BLaER1 (cell line): ENCODE data around the gene B3GAT1.

Experiments used
- H3K27ac ChIP-seq: shearing (Covaris generic); formaldehyde crosslinking; 2 replicates; pipeline ENCODE4 v1.8.1; 2022
- H3K27me3 ChIP-seq: shearing (Covaris generic); formaldehyde crosslinking; 2 replicates; pipeline ENCODE4 v1.8.1; 2022
- H3K36me3 ChIP-seq: shearing (Covaris generic); formaldehyde crosslinking; 2 replicates; pipeline ENCODE4 v1.8.1; 2022
- H3K4me1 ChIP-seq: shearing (Covaris generic); formaldehyde crosslinking; 2 replicates; pipeline ENCODE4 v1.8.1; 2022
- H3K4me2 ChIP-seq: shearing (Covaris generic); formaldehyde crosslinking; 2 replicates; pipeline ENCODE4 v1.8.1; 2022
- H3K4me3 ChIP-seq: shearing (Covaris generic); formaldehyde crosslinking; 2 replicates; pipeline ENCODE4 v1.8.1; 2022
- H3K9ac ChIP-seq: shearing (Covaris generic); formaldehyde crosslinking; 2 replicates; pipeline ENCODE4 v1.8.1; 2022
- H3K9me3 ChIP-seq: shearing (Covaris generic); formaldehyde crosslinking; 2 replicates; pipeline ENCODE4 v1.8.1; 2022
- H4K20me1 ChIP-seq: shearing (Covaris generic); formaldehyde crosslinking; 2 replicates; pipeline ENCODE4 v1.8.1; 2022
- Cebpa-rat ChIP-seq: shearing (Covaris generic); IDR thresholded peaks from 2 replicates; pipeline ENCODE4 v1.8.1; 2022

B3GAT1 gene

DNA sequence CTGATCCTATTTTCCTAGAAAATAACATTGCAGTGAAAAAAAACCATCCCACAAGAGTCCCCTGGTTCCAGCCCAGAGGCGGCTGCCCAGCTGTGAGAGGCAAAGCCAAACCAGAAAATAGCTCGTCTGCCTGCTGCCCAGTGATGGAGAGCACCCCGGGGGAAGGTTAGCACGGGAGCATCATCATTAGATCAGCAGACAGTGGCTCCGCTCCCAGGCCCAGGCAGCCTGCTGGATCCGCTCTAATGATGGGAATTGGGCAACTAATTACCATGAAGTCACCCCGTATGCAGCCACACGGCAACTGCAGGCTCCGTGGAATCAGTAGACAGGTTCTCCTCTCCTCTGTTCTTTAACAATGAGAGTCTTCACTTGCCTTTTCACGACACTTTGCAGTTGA is 17.1 kb upstream of the B3GAT1 start:
- Histone ChIP-seq H3K4me3 (no peak overlapping the region), H3K4me1 (peaks cover 25% of the 10 kb centered on the region), H4K20me1 (no peaks in the 10 kb centered on the region), H3K4me2 (no peak overlapping the region), H3K9me3 (no peaks in the 10 kb centered on the region), H3K27ac (no peak overlapping the region), H3K9ac (no peak overlapping the region), H3K36me3 (no peaks in the 10 kb centered on the region), H3K27me3 (no peaks in the 10 kb centered on the region)
- no peak for TF ChIP-seq Cebpa-rat

DNA sequence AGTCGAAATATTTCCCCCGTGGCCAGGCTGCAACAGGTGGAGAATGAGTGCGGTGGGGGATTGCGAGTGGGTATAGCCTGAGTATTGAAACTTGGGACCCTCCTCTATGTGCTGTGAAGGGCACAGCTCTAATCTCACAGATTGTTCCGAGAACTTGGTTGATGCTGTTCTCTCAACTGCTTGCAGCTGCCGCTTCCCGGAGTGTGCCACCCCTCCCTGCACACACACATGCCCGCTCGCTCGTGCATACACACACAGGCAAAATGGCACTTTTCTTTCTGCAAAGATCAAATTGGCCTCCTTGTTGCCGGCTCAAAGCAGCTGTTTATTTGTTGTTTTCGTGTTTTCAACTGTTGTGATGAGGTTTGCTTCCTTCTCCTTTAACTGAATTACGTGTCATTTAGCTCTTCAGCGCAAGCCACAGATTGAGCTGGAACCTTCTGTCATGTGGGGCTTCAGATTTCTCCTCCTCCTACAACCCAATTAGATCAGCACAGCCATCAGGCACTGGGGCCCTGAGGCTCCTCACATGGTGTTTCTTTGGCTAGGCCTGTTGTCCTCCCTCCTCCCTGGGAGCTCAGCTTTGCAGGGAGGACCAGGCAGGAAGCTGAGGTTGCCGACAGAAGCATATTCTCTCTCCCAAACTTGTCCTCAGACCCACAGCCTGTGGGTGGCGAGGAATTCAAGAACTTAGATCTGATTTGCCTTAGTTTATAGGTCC is 13.9 kb upstream of the B3GAT1 start:
- H3K4me3 ChIP-seq, result no peak overlapping the region
- no peak for TF ChIP-seq Cebpa-rat
- no peaks in the 10 kb centered on the region for H3K9me3 ChIP-seq
- no peak overlapping the region for H3K27ac ChIP-seq
- no peaks in the 10 kb centered on the region for H3K27me3 ChIP-seq
- H3K36me3 ChIP-seq, result no peaks in the 10 kb centered on the region
- H4K20me1 ChIP-seq, result no peaks in the 10 kb centered on the region
- no peak overlapping the region; the same call in 1 of the 2 replicates for H3K9ac ChIP-seq
- H3K4me2 ChIP-seq, result peak overlapping the region; percentile 49
- peaks cover 31% of the 10 kb centered on the region for H3K4me1 ChIP-seq

DNA sequence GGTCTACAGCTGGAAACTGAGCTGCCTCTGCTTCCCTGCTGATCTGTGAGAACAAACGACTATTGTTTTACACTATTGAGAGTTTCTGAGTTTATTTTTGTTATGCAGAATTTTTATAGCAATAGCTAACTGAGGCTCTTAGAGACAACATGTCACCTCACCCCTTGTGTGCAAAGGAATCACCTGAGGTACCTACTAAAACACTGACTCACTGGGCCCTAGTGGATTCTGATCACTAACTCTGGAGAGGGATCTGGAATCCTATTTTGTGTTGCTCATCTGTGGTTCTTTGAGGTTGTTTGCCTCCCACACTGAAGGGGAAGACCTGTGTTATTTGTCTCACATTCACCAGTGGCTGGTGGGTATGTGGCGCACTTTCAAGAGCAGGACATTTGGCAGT is 13.4 kb upstream of the B3GAT1 start:
- Histone ChIP-seq H4K20me1 (no peaks in the 10 kb centered on the region), H3K4me3 (no peak overlapping the region), H3K27me3 (no peaks in the 10 kb centered on the region)

DNA sequence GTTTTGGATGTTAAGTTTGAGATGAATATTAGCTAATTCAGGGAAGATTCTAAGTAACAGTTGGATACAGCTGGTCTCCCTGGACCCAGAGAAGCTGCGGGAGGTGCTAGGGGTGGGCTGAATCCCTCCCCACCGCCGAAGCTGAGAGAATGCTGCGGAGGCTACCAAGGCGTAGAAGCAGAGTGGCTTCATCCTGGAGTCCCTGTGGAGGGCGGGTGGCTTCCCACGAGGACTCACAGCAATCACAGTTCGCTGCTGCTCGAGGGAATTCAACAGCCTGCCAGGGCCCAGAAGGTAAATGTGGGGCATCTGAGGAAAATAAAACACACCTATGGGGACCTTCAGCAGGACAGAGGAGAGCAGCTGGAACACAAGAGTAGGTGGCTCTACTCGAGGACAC is 11.1 kb upstream of the B3GAT1 start:
- peak overlapping the region; percentile 7; the same call in 1 of the 2 replicates for H3K4me2 ChIP-seq
- H3K9ac ChIP-seq, result no peak overlapping the region
- no peaks in the 10 kb centered on the region for H3K36me3 ChIP-seq
- no peak overlapping the region for H3K4me3 ChIP-seq
- H4K20me1 ChIP-seq, result no peaks in the 10 kb centered on the region
- peaks cover 31% of the 10 kb centered on the region for H3K4me1 ChIP-seq
- H3K9me3 ChIP-seq, result no peaks in the 10 kb centered on the region
- H3K27ac ChIP-seq, result no peak overlapping the region
- no peaks in the 10 kb centered on the region for H3K27me3 ChIP-seq
- no peak for TF ChIP-seq Cebpa-rat

More for the DNA sequence above, 13.4 kb upstream of the B3GAT1 start:
- H3K4me1 ChIP-seq, result peaks cover 31% of the 10 kb centered on the region
- no peak overlapping the region for H3K9ac ChIP-seq
- H3K36me3 ChIP-seq, result no peaks in the 10 kb centered on the region
- peak overlapping the region; percentile 49 for H3K4me2 ChIP-seq
- no peak overlapping the region for H3K27ac ChIP-seq
- TF ChIP-seq Cebpa-rat, result no peak
- H3K9me3 ChIP-seq, result no peaks in the 10 kb centered on the region

DNA sequence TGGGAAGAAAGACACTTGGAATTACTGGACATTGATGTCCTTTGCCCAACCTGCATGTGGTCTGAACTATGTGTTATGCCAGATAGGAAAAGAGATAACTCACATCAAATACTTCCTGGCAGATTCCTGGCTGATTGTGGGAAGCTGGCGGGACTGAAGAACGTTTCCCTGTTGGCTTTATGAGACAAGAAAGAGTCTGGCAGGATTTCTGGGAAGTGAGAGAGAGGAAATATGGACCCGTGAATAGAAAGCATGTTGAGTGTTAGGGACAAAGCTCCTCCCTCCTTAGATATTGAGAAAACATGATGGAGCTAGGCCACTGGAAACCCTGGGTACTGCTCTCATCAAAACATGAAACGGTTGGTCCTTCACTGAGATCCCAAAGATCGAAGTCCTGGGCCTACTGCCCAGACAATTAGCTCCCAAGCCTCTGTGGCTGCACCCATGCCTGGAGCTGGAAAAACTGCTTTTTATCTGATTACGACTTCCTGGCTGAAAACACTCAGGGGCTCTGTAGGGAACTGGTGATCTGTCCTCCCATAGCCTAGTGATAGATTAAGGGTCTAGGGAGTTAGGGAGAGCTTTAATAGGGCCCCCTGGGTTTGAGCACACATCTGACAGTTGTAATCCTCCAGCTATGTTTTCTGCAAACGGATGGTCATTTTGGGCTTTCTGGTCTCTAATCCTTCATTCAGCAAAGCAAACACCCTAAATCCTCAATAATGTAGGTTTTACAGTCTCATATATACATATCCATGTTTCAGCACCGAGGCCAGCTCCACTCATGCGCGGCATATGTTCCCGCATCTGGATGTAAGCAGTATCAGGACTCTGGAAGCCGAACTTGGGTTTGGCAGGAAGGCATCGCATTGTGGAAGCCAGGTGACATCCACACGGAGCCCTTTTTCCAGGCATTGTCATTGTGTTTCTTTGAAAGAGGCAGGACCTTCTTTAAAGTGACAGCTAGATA is 6.1 kb upstream of the B3GAT1 start:
- H3K27ac ChIP-seq, result no peak overlapping the region
- peaks cover 50% of the 10 kb centered on the region for H3K4me1 ChIP-seq
- no peak for TF ChIP-seq Cebpa-rat
- no peaks in the 10 kb centered on the region for H3K36me3 ChIP-seq
- H4K20me1 ChIP-seq, result peaks cover 29% of the 10 kb centered on the region
- no peaks in the 10 kb centered on the region for H3K9me3 ChIP-seq
- no peak overlapping the region for H3K9ac ChIP-seq
- H3K4me3 ChIP-seq, result no peak overlapping the region
- no peak overlapping the region for H3K4me2 ChIP-seq
- H3K27me3 ChIP-seq, result peaks cover 8% of the 10 kb centered on the region

DNA sequence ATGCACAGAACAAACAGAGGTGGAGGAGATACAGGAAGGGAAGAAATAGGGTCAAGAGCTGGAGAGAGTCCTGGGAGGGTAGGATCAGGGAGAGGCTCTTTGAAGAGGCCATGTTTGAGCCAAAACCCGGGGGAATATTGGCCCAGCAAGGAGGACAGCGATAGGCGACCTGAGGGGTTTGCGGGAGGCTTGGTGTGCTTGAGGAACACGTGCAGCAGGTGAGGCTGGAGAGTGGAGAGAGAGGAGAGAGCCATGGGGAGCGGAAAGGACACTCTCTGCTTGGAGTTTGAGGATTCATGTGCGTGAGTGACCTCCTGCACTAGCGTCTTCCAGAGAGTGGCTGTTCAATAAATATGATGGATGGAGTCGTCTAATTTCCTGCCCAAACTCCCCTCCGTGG is 4.7 kb upstream of the B3GAT1 start:
- H4K20me1 ChIP-seq, result peaks cover 36% of the 10 kb centered on the region
- H3K27me3 ChIP-seq, result peaks cover 13% of the 10 kb centered on the region
- no peak overlapping the region for H3K4me3 ChIP-seq
- no peaks in the 10 kb centered on the region for H3K36me3 ChIP-seq
- H3K9ac ChIP-seq, result no peak overlapping the region
- no peaks in the 10 kb centered on the region for H3K9me3 ChIP-seq
- no peak overlapping the region for H3K27ac ChIP-seq
- no peak for TF ChIP-seq Cebpa-rat
- H3K4me1 ChIP-seq, result peaks cover 55% of the 10 kb centered on the region
- peak overlapping the region; percentile 88 for H3K4me2 ChIP-seq

DNA sequence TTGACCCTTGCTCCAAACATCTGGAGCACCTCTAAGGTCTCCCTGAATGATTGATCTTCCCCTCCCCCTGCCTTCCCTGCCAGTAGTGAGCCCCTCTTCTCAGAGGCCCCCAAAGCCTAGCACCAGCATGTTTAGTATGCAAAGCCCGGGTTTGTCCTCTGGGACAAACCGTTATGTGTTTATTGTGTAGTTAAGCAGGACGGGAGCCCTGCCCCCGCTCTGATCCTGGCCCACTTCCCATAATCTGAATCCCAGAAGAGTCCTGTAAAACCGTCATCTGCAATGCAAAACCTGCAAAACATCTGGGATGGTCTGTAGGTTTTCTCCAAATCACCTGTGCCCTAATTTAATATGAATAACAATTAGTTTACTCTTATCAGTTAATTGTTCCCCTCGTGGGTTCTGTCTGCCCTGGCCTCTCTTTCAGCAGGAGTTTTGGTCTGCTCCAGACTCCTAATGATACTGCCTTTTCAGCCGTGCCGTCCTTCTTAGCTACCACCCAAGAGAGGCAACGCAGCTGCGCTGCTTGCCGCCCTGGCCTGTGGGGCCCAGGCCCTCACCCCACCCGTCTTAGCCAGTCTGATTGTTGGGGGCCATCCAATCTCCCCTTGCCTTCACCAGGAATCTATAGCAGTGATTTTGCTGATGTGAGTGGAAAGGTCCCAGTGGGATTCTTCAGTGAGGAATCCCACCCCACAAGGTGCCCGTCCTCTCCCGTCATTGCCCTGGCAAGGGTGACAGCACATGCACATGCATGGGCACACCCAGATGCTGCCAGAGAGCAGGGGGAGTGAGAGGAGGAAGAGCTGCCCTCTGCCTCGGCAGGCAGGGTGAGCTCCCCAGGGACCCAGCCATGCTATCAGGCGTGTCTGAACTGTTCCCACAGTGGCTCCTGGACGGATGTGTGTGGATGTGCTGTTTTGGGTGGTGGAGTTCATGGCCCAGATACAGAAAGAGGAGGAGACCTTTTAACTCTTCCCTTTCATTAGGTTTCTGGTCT is 3.0 kb upstream of the B3GAT1 start:
- H3K4me3 ChIP-seq, result peak overlapping the region; percentile 37; the same call in 1 of the 2 replicates
- no peak overlapping the region; the same call in 1 of the 2 replicates for H3K9ac ChIP-seq
- H3K4me2 ChIP-seq, result peak overlapping the region; percentile 88
- peaks cover 67% of the 10 kb centered on the region for H3K4me1 ChIP-seq
- no peaks in the 10 kb centered on the region for H3K9me3 ChIP-seq
- H4K20me1 ChIP-seq, result peaks cover 51% of the 10 kb centered on the region
- no peaks in the 10 kb centered on the region for H3K36me3 ChIP-seq
- H3K27ac ChIP-seq, result no peak overlapping the region
- peaks cover 30% of the 10 kb centered on the region for H3K27me3 ChIP-seq
- no peak for TF ChIP-seq Cebpa-rat

DNA sequence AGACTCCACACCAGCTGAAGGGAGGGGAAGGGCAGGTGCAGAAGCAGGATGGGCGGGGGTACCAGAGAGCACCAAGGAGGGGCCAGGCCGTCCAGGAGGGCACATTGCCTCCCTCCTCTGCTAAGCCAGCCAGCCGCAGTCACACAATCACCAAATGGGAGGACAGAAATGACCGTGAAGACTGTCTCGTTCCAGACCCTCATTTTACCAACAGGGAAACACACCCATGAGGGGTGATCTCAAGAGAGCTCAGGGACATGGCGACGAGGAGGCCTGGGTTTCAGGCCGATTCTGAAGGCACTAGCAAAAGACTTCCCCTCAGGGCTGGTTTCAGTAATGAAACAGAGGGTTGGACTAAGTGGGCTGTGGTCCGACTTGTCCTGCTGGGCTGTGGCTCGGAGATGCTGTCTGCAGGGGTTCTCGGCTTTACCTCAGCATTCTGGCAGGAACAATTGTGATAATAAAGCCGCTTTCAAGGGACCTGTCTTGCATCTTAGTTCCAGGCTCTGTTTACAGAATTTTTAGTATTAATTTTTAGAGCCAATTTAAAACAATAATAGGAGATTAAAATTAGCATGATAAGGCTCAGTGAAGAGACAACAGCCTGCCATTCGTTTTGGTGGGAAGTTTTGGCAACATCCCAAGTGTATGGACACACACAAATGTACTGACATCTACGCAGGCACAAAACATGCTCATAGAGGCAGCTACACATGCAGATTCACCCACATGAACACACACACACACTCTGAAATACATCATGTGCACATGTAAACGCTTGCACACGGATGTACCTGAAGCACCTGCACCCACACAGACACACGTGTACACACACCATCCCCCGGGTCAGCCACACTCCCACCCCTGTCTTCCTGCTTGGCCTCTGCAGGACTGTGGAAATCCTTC is 2.0 kb upstream of the B3GAT1 start:
- no peaks in the 10 kb centered on the region for H3K36me3 ChIP-seq
- H3K4me3 ChIP-seq, result no peak overlapping the region
- peaks cover 61% of the 10 kb centered on the region for H4K20me1 ChIP-seq
- H3K27me3 ChIP-seq, result peaks cover 40% of the 10 kb centered on the region
- peak overlapping the region; percentile 88 for H3K4me2 ChIP-seq
- no peaks in the 10 kb centered on the region for H3K9me3 ChIP-seq
- H3K9ac ChIP-seq, result no peak overlapping the region
- H3K27ac ChIP-seq, result no peak overlapping the region
- no peak for TF ChIP-seq Cebpa-rat
- peaks cover 67% of the 10 kb centered on the region for H3K4me1 ChIP-seq
